ENCODE results near the gene TPGS2. TPM values are rescaled to one million over a fixed set of nuclear protein-coding genes. Genes with fewer than 3 reads are reported as not detected.

Gene TPGS2
- total RNA-seq, 2 experiments from 2014 or later = 44.8 to 55.1 TPM

- no peak for DNase-seq (ENCODE audit: low spot score)
- Histone ChIP-seq H3K4me2 (ENCODE audit: low read length) (no peak overlapping the region), H3K27ac (ENCODE audit: low read depth, low read length, poor library complexity, severe bottlenecking) (no peak overlapping the region), H3K9me3 (ENCODE audit: low read length) (no peaks in the 10 kb centered on the region), H3K79me2 (ENCODE audit: insufficient read depth, low read depth, low read length) (no peaks in the 10 kb centered on the region), H3K4me3 (ENCODE audit: low read depth, low read length, poor library complexity, severe bottlenecking) (no peak overlapping the region), H3K4me1 (ENCODE audit: insufficient read depth, low read length, poor library complexity, severe bottlenecking) (no peaks in the 10 kb centered on the region), H3K9me2 (ENCODE audit: insufficient read depth, low read length) (no peaks in the 10 kb centered on the region), H3K36me3 (ENCODE audit: insufficient read depth, low read length) (no peaks in the 10 kb centered on the region), H4K20me1 (ENCODE audit: insufficient read depth, low read length) (no peaks in the 10 kb centered on the region), H2AFZ (ENCODE audit: low read length) (no peak overlapping the region)
- POLR2A ChIA-PET = no interaction called here
- TF ChIP-seq, protein P1, sequence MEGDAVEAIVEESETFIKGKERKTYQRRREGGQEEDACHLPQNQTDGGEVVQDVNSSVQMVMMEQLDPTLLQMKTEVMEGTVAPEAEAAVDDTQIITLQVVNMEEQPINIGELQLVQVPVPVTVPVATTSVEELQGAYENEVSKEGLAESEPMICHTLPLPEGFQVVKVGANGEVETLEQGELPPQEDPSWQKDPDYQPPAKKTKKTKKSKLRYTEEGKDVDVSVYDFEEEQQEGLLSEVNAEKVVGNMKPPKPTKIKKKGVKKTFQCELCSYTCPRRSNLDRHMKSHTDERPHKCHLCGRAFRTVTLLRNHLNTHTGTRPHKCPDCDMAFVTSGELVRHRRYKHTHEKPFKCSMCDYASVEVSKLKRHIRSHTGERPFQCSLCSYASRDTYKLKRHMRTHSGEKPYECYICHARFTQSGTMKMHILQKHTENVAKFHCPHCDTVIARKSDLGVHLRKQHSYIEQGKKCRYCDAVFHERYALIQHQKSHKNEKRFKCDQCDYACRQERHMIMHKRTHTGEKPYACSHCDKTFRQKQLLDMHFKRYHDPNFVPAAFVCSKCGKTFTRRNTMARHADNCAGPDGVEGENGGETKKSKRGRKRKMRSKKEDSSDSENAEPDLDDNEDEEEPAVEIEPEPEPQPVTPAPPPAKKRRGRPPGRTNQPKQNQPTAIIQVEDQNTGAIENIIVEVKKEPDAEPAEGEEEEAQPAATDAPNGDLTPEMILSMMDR (conservative IDR thresholded peaks at IDR 0.05; ENCODE audit: low read length) = no peak
- TF ChIP-seq EZH2phosphoT487 (IDR thresholded peaks at IDR 0.05; ENCODE audit: borderline replicate concordance, low read depth, low read length) = no peak
- BruUV-seq (replicated peaks) = no TSS peak
- CTCF ChIA-PET (ENCODE audit: unreplicated experiment) = no interaction called here
- intact Hi-C loops (cut with micrococcal nuclease; ENCODE audit: unreplicated experiment) = no loop called here
Measured at GRCh38 chr18:36762074-36762473, 66.7 kb downstream of the TPGS2 start.

DNA sequence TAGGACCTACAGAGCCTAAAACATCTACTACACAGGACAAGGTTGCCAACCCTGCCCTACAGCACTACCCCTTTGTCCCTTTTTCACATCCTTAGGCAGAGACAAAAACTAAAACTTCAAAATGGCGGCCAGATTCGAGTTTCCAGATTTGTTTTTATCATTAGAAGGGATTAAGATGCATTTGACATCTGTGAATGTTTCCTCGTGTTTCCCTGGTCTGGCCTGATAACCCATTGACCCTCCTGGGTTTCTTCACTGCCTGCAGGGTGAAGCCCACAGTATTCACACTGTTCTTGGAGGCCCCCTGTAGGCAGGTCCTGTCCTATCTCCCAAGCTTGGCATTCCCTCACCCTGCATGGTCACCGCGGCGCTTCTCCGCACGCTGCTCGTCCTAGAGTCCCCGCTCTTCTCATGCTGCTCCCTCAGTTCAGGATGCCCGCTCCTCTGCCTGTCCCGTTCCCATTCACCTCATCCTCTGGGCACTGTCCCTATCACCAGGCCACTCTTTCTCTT, 67.6 kb downstream of the TPGS2 start:
- H3K27ac ChIP-seq (ENCODE audit: low read depth, low read length, poor library complexity, severe bottlenecking) = no peak overlapping the region
- H3K9me2 ChIP-seq (ENCODE audit: insufficient read depth, low read length) = no peaks in the 10 kb centered on the region
- no peaks in the 10 kb centered on the region for H3K79me2 ChIP-seq (ENCODE audit: insufficient read depth, low read depth, low read length)
- ChIA-PET CTCF (ENCODE audit: unreplicated experiment) (no interaction called here), POLR2A (no interaction called here)
- H3K9me3 ChIP-seq (ENCODE audit: low read length) = no peaks in the 10 kb centered on the region
- H3K4me1 ChIP-seq (ENCODE audit: insufficient read depth, low read length, poor library complexity, severe bottlenecking) = no peaks in the 10 kb centered on the region
- no peak overlapping the region for H3K4me3 ChIP-seq (ENCODE audit: low read depth, low read length, poor library complexity, severe bottlenecking)
- no TSS peak for BruUV-seq (replicated peaks)
- TF ChIP-seq, protein P1 (conservative IDR thresholded peaks at IDR 0.05; ENCODE audit: low read length) = no peak
- TF ChIP-seq EZH2phosphoT487 (IDR thresholded peaks at IDR 0.05; ENCODE audit: borderline replicate concordance, low read depth, low read length) = no peak
- H4K20me1 ChIP-seq (ENCODE audit: insufficient read depth, low read length) = no peaks in the 10 kb centered on the region
- no peaks in the 10 kb centered on the region for H3K36me3 ChIP-seq (ENCODE audit: insufficient read depth, low read length)
- intact Hi-C loops (cut with micrococcal nuclease; ENCODE audit: unreplicated experiment) = no loop called here
- H3K4me2 ChIP-seq (ENCODE audit: low read length) = no peak overlapping the region
- H2AFZ ChIP-seq (ENCODE audit: low read length) = no peak overlapping the region
- DNase-seq (ENCODE audit: low spot score) = no peak

- BruUV-seq (replicated peaks) = no TSS peak
- CTCF ChIA-PET (ENCODE audit: unreplicated experiment) = no interaction called here
- intact Hi-C loops (cut with micrococcal nuclease; ENCODE audit: unreplicated experiment) = no loop called here
Measured at GRCh38 chr18:36760598-36760997, 68.2 kb downstream of the TPGS2 start.

More at GRCh38 chr18:36760598-36760997, 68.2 kb downstream of the TPGS2 start:
- Histone ChIP-seq H2AFZ (ENCODE audit: low read length) (no peak overlapping the region), H3K36me3 (ENCODE audit: insufficient read depth, low read length) (no peaks in the 10 kb centered on the region), H3K4me3 (ENCODE audit: low read depth, low read length, poor library complexity, severe bottlenecking) (no peak overlapping the region), H3K79me2 (ENCODE audit: insufficient read depth, low read depth, low read length) (no peaks in the 10 kb centered on the region), H3K4me2 (ENCODE audit: low read length) (no peak overlapping the region), H3K27ac (ENCODE audit: low read depth, low read length, poor library complexity, severe bottlenecking) (no peak overlapping the region), H3K4me1 (ENCODE audit: insufficient read depth, low read length, poor library complexity, severe bottlenecking) (no peaks in the 10 kb centered on the region), H3K9me2 (ENCODE audit: insufficient read depth, low read length) (no peaks in the 10 kb centered on the region), H4K20me1 (ENCODE audit: insufficient read depth, low read length) (no peaks in the 10 kb centered on the region), H3K9me3 (ENCODE audit: low read length) (no peaks in the 10 kb centered on the region)
- POLR2A ChIA-PET = no interaction called here
- no peak for TF ChIP-seq EZH2phosphoT487 (IDR thresholded peaks at IDR 0.05; ENCODE audit: borderline replicate concordance, low read depth, low read length)
- TF ChIP-seq, protein P1 (conservative IDR thresholded peaks at IDR 0.05; ENCODE audit: low read length) = no peak
- no peak for DNase-seq (ENCODE audit: low spot score)

Data from OCI-LY7 (cell line).